H1 (cell line): Measurements from ENCODE around the gene LINC01488.

Source experiments
- POLR2A ChIP-seq, 2 experiments: IDR thresholded peaks; 1 replicate in 1 of 2; 2 replicates in 1 of 2; pipeline ENCODE4 v1.6.1; 2011; ENCODE audit warnings: low read depth in 2 of 2, low read length in 2 of 2, mild to moderate bottlenecking in 2 of 2; ENCODE audit errors: control extremely low read depth in 1 of 2
- TF ChIP-seq, protein P1 (sequence below), 3 experiments: IDR thresholded peaks; 1 replicate in 2 of 3; 2 replicates in 1 of 3; pipeline versions ENCODE4 v1.5.1 to v1.6.1; 2011; ENCODE audit warnings: low read length in 3 of 3, mild to moderate bottlenecking in 3 of 3, inconsistent platforms in 2 of 3, low read depth in 1 of 3, moderate library complexity in 1 of 3; ENCODE audit not compliant: insufficient read depth in 1 of 3; ENCODE audit errors: control extremely low read depth in 1 of 3
- TF ChIP-seq, protein P2 (sequence below): IDR thresholded peaks from 2 replicates; pipeline ENCODE4 v1.6.1; 2011; ENCODE audit warnings: low read length, improper control_type of control experiment

- TF ChIP-seq, protein P1, sequence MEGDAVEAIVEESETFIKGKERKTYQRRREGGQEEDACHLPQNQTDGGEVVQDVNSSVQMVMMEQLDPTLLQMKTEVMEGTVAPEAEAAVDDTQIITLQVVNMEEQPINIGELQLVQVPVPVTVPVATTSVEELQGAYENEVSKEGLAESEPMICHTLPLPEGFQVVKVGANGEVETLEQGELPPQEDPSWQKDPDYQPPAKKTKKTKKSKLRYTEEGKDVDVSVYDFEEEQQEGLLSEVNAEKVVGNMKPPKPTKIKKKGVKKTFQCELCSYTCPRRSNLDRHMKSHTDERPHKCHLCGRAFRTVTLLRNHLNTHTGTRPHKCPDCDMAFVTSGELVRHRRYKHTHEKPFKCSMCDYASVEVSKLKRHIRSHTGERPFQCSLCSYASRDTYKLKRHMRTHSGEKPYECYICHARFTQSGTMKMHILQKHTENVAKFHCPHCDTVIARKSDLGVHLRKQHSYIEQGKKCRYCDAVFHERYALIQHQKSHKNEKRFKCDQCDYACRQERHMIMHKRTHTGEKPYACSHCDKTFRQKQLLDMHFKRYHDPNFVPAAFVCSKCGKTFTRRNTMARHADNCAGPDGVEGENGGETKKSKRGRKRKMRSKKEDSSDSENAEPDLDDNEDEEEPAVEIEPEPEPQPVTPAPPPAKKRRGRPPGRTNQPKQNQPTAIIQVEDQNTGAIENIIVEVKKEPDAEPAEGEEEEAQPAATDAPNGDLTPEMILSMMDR (IDR thresholded peaks at IDR 0.05; ENCODE audit: control extremely low read depth in 1 of 3, insufficient read depth in 1 of 3, low read depth in 1 of 3, low read length in 3 of 3) = no peak
- TF ChIP-seq, protein P2, sequence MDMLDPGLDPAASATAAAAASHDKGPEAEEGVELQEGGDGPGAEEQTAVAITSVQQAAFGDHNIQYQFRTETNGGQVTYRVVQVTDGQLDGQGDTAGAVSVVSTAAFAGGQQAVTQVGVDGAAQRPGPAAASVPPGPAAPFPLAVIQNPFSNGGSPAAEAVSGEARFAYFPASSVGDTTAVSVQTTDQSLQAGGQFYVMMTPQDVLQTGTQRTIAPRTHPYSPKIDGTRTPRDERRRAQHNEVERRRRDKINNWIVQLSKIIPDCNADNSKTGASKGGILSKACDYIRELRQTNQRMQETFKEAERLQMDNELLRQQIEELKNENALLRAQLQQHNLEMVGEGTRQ = no peak
- TF ChIP-seq POLR2A (IDR thresholded peaks at IDR 0.05; ENCODE audit: control extremely low read depth in 1 of 2, low read depth in 2 of 2, low read length in 2 of 2) = no peak
These were observed 34.1 kb downstream of the LINC01488 start for GRCh38 chr11:69515271-69516245.
